ENCODE data around the gene YES1. TPM values are rescaled to one million over a fixed set of nuclear protein-coding genes. Genes with fewer than 3 reads are reported as not detected.
A peak's percentile ranks its signal among the peaks of the same experiment; 100 is the strongest.

The YES1 gene
- total RNA-seq, 2 donors from 2014 or later = 88.5 to 116 TPM

- Histone ChIP-seq H3K4me1 (replicated peaks) (no peaks in the 10 kb centered on the region), H3K36me3 (no peaks in the 10 kb centered on the region), H3K27ac (no peak overlapping the region), H3K9me3 (no peaks in the 10 kb centered on the region), H3K4me3 (no peak overlapping the region), H3K27me3 (replicated peaks; ENCODE audit: insufficient read depth) (no peaks in the 10 kb centered on the region)
- no peak for DNase-seq (ENCODE audit: low spot score)
- WGBS = 88% methylated on average over 6 of the region's 6 CpGs
- TF ChIP-seq POLR2AphosphoS5 (IDR thresholded peaks at IDR 0.05) (no peak), POLR2A (IDR thresholded peaks at IDR 0.05) (no peak), CTCF (IDR thresholded peaks at IDR 0.05) (no peak)
- intact Hi-C loops (cut with DNase I) = no loop called here
Measured at GRCh38 chr18:827093-827677, 15.1 kb upstream of the YES1 start.

- 90% methylated on average over 6 of the region's 6 CpGs for WGBS
- TF ChIP-seq CTCF (IDR thresholded peaks at IDR 0.05) (no peak), POLR2AphosphoS5 (IDR thresholded peaks at IDR 0.05) (no peak), POLR2A (IDR thresholded peaks at IDR 0.05) (no peak)
- no peaks in the 10 kb centered on the region for H3K27me3 ChIP-seq (replicated peaks; ENCODE audit: insufficient read depth)
Measured at GRCh38 chr18:825891-826585, 14.0 kb upstream of the YES1 start.

GRCh38 chr18:824179-824578, 12.1 kb upstream of the YES1 start:
- no peaks in the 10 kb centered on the region for H3K9me3 ChIP-seq
- no peaks in the 10 kb centered on the region for H3K36me3 ChIP-seq
- 44% methylated on average over 2 of the region's 2 CpGs for WGBS
- peak; percentile 19 for TF ChIP-seq POLR2AphosphoS5 (IDR thresholded peaks at IDR 0.05)
- TF ChIP-seq POLR2A (IDR thresholded peaks at IDR 0.05) = no peak
- no peak for TF ChIP-seq CTCF (IDR thresholded peaks at IDR 0.05)
- H3K4me1 ChIP-seq (replicated peaks) = no peaks in the 10 kb centered on the region
- no peaks in the 10 kb centered on the region for H3K27me3 ChIP-seq (replicated peaks; ENCODE audit: insufficient read depth)
- H3K27ac ChIP-seq = no peak overlapping the region
- intact Hi-C loops (cut with DNase I) = no loop called here
- DNase-seq (ENCODE audit: low spot score) = peak; percentile 22
- H3K4me3 ChIP-seq = no peak overlapping the region

More at GRCh38 chr18:825891-826585, 14.0 kb upstream of the YES1 start:
- H3K27ac ChIP-seq = no peak overlapping the region
- no peaks in the 10 kb centered on the region for H3K36me3 ChIP-seq
- H3K4me1 ChIP-seq (replicated peaks) = no peaks in the 10 kb centered on the region
- no peaks in the 10 kb centered on the region for H3K9me3 ChIP-seq
- no peak for DNase-seq (ENCODE audit: low spot score)
- intact Hi-C loops (cut with DNase I) = no loop called here
- no peak overlapping the region for H3K4me3 ChIP-seq

- H3K4me3 ChIP-seq = no peak overlapping the region
- H3K4me1 ChIP-seq (replicated peaks) = no peaks in the 10 kb centered on the region
- TF ChIP-seq POLR2AphosphoS5 (IDR thresholded peaks at IDR 0.05) = no peak
- TF ChIP-seq POLR2A (IDR thresholded peaks at IDR 0.05) = no peak
- no peak for TF ChIP-seq CTCF (IDR thresholded peaks at IDR 0.05)
- no peaks in the 10 kb centered on the region for H3K9me3 ChIP-seq
- H3K27ac ChIP-seq = no peak overlapping the region
- H3K36me3 ChIP-seq = no peaks in the 10 kb centered on the region
- 41% methylated on average over 4 of the region's 4 CpGs for WGBS
- no peaks in the 10 kb centered on the region for H3K27me3 ChIP-seq (replicated peaks; ENCODE audit: insufficient read depth)
- DNase-seq (ENCODE audit: low spot score) = no peak
- intact Hi-C loops (cut with DNase I) = no loop called here
Measured at GRCh38 chr18:820591-821165, 8.6 kb upstream of the YES1 start.

All from prostate gland (tissue), 2 donors.